GM06990 (cell line): ENCODE measurements around the gene DMD.
A peak's percentile ranks its signal among the peaks of the same experiment; 100 is the strongest.

Source experiments
- DNase-seq: peaks from one replicate; pipeline ENCODE4 v3.0.0-alpha.2; 2011; ENCODE audit not compliant: insufficient read length; ENCODE audit errors: extremely low read depth
- H3K27me3 ChIP-seq: replicated peaks from 2 replicates; pipeline ENCODE4 v1.6.0; 2011; ENCODE audit warnings: low read length; ENCODE audit not compliant: control insufficient read depth, insufficient read depth
- H3K36me3 ChIP-seq: 2 replicates; pipeline ENCODE4 v1.5.1; 2011; ENCODE audit warnings: low read length; ENCODE audit not compliant: control insufficient read depth, insufficient read depth
- H3K4me3 ChIP-seq: replicated peaks from 2 replicates; pipeline ENCODE4 v1.5.1; 2011; ENCODE audit warnings: low read depth, mild to moderate bottlenecking, control low read depth, low read length
- CTCF ChIP-seq: IDR thresholded peaks from 2 replicates; pipeline ENCODE4 v1.5.1; 2011; ENCODE audit warnings: low read length, control low read depth, mild to moderate bottlenecking, inconsistent platforms; ENCODE audit not compliant: insufficient read depth, poor library complexity, severe bottlenecking

Gene DMD

DNA sequence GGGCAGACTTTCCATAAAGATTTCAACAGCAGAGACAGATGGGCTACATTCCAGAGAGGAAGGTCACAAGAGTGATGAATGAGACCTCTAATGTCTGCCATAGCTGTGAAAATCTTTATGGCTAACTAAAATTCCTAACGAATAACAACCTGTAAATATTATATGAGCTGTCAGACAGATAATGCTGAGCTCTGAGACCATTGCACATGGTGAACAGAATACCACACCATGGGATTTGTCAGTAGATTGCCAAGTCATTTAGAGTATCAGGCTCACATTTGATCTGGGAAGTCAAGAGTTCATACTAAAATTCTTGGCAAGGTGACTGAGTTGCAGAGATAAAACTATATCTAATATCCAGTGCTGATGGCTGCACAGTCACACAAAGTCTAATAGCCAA is 1880.3 kb downstream of the DMD start:
- DNase-seq = no peak
- no peak for TF ChIP-seq CTCF
- H3K4me3 ChIP-seq = no peak overlapping the region
- no peaks in the 10 kb centered on the region for H3K27me3 ChIP-seq
- H3K36me3 ChIP-seq = no peaks in the 10 kb centered on the region

GRCh38 chrX:31329298-31329697 is 1882.1 kb downstream of the DMD start:
- TF ChIP-seq CTCF = no peak
- Histone ChIP-seq H3K4me3 (no peak overlapping the region), H3K27me3 (no peaks in the 10 kb centered on the region), H3K36me3 (no peaks in the 10 kb centered on the region)
- DNase-seq = peak; percentile 4

GRCh38 chrX:31323658-31324057 is 1887.7 kb downstream of the DMD start:
- no peak overlapping the region for H3K4me3 ChIP-seq
- TF ChIP-seq CTCF = no peak
- no peaks in the 10 kb centered on the region for H3K27me3 ChIP-seq
- no peaks in the 10 kb centered on the region for H3K36me3 ChIP-seq
- DNase-seq = peak; percentile 33

DNA sequence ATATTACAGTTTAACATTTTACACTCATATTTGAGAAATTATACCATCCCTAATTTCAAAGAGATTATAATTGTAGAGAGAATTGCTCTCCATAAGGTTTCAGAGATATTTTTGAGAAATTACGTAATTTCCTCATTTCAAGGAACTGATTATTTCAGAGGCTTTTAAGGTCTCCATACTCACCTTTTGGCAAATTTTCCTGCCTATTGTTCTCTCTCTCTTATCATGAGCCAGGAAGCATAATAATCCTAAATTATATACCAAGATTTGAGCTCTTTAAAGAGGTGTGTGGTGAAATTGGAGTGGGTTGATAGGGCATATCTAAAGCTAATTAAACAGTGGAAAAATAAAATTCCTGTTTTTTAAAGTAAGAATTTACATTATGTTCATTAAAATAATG is 1890.6 kb downstream of the DMD start:
- Histone ChIP-seq H3K27me3 (no peaks in the 10 kb centered on the region), H3K36me3 (no peaks in the 10 kb centered on the region), H3K4me3 (no peak overlapping the region)
- TF ChIP-seq CTCF = no peak
- no peak for DNase-seq

DNA sequence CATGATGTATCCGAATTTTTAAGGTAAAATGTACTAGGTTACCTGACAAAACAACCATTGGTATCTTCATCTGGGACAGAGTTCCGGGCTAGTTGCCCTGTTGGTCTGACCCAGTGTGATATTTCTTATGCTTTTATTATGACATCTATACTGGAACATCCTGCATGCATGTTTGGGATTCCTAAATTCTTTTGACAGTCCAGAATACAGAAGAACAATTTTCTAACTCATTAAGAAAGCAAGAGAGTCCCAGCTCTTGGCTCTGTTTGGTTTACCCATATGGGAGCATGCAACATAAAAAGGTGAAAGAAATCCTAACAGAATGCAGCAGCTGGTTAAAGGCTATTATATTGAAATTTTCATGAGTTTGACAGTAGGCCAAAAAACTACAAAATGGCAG is 1891.8 kb downstream of the DMD start:
- TF ChIP-seq CTCF = no peak
- Histone ChIP-seq H3K4me3 (no peak overlapping the region), H3K27me3 (no peaks in the 10 kb centered on the region), H3K36me3 (no peaks in the 10 kb centered on the region)
- no peak for DNase-seq

- no peaks in the 10 kb centered on the region for H3K27me3 ChIP-seq
- TF ChIP-seq CTCF = no peak
- H3K36me3 ChIP-seq = no peaks in the 10 kb centered on the region
- no peak for DNase-seq
- H3K4me3 ChIP-seq = no peak overlapping the region
Observed at GRCh38 chrX:31318866-31319265, 1892.5 kb downstream of the DMD start.
